Uterus (tissue), 4 donors: ENCODE results near the gene TMC3. TPM values are rescaled to one million over a fixed set of nuclear protein-coding genes. Genes with fewer than 3 reads are reported as not detected.
A peak's percentile ranks its signal among the peaks of the same experiment; 100 is the strongest.

Experiments
- DNase-seq, 2 donors: peaks; one replicate each; pipeline ENCODE4 v3.0.0-alpha.2; 2019 to 2020
- H3K27ac ChIP-seq, 2 donors: fragments of 200-600 bp; sonication (generic); 1 replicate in 1 of 2; 2 replicates in 1 of 2; pipeline ENCODE4 v1.5.1; 2016 to 2018
- H3K27me3 ChIP-seq, 2 donors: fragments of 200-600 bp; sonication (generic); one replicate each; pipeline ENCODE4 v1.5.1; 2018 to 2019; ENCODE audit warnings: control low read depth in 1 of 2
- H3K36me3 ChIP-seq, 2 donors: fragments of 200-600 bp; sonication (generic); one replicate each; pipeline ENCODE4 v1.5.1; 2019; ENCODE audit warnings: control low read depth in 1 of 2
- H3K4me1 ChIP-seq, 2 donors: fragments of 200-600 bp; sonication (generic); one replicate each; pipeline ENCODE4 v1.5.1; 2018 to 2019; ENCODE audit warnings: control low read depth in 1 of 2
- H3K4me3 ChIP-seq, 2 donors: fragments of 200-600 bp; sonication (generic); 1 replicate in 1 of 2; 2 replicates in 1 of 2; pipeline ENCODE4 v1.5.1; 2018 to 2019; ENCODE audit warnings: mild to moderate bottlenecking in 1 of 2
- H3K9me3 ChIP-seq, 2 donors: fragments of 200-600 bp; sonication (generic); one replicate each; pipeline ENCODE4 v1.5.1; 2019; ENCODE audit warnings: control low read depth in 1 of 2
- CTCF ChIP-seq, 4 experiments: fragments of 200-600 bp in 2 of 4; fragments of 450-650 bp in 2 of 4; sonication (generic) in 2 of 4; IDR thresholded peaks; one replicate each; pipeline ENCODE4 v1.5.1; 2016 to 2019; ENCODE audit warnings: antibody characterized with exemption in 4 of 4, mild to moderate bottlenecking in 2 of 4, moderate library complexity in 1 of 4
- POLR2A ChIP-seq, 2 donors: fragments of 450-650 bp; IDR thresholded peaks; one replicate each; pipeline ENCODE4 v1.6.1; 2016; ENCODE audit warnings: antibody characterized with exemption in 2 of 2, mild to moderate bottlenecking in 1 of 2, moderate library complexity in 1 of 2
- intact Hi-C: fragments of 100-400 bp; cut with DNase I; formaldehyde crosslinking; loops from one replicate; pipeline ENCODE4 v1.15.1; 2023; ENCODE audit warnings: low total_unique reads
- total RNA-seq, 4 donors: library from RNA; depleted of rRNA in 3 of 4; stranded (reverse); fragments of >200 nt in 3 of 4; gene quantifications; one replicate each; pipeline versions ENCODE4 v1.1.0 to v1.2.4, GENCODE V29; 2014 to 2023
- donor health status: DM: yes; HTN: yes; CAD: no.

TMC3 gene
- total RNA-seq, 4 donors from 2014 or later = 0.14 TPM; not detected in 3

- no peaks in the 10 kb centered on the region for H3K9me3 ChIP-seq
- no peaks in the 10 kb centered on the region for H3K27me3 ChIP-seq
- H3K36me3 ChIP-seq = no peaks in the 10 kb centered on the region
- peak overlapping the region in 1 of 2 donors; percentile 17 for H3K27ac ChIP-seq
- H3K4me3 ChIP-seq = no peak overlapping the region
- no peak for DNase-seq
- intact Hi-C loops = no loop called here
- H3K4me1 ChIP-seq = peaks cover 7 to 10% of the 10 kb centered on the region in 2 donors
- no peak for TF ChIP-seq CTCF (IDR thresholded peaks at IDR 0.05)
- no peak for TF ChIP-seq POLR2A (IDR thresholded peaks at IDR 0.05)
These were observed 59.6 kb downstream of the TMC3 start for GRCh38 chr15:81314378-81314777.

- no peak for DNase-seq
- H3K4me1 ChIP-seq = peaks cover 7 to 10% of the 10 kb centered on the region in 2 donors
- H3K9me3 ChIP-seq = no peaks in the 10 kb centered on the region
- H3K4me3 ChIP-seq = no peak overlapping the region
- H3K27me3 ChIP-seq = no peaks in the 10 kb centered on the region
- H3K36me3 ChIP-seq = no peaks in the 10 kb centered on the region
- H3K27ac ChIP-seq = peak overlapping the region; percentile 83 to 88
- intact Hi-C loops = no loop called here
- TF ChIP-seq POLR2A (IDR thresholded peaks at IDR 0.05) (no peak), CTCF (IDR thresholded peaks at IDR 0.05) (no peak)
These were observed 60.3 kb downstream of the TMC3 start for GRCh38 chr15:81313686-81314085.

GRCh38 chr15:81312790-81313543, 61.0 kb downstream of the TMC3 start:
- Histone ChIP-seq H3K4me1 (peaks cover 7 to 10% of the 10 kb centered on the region in 2 donors), H3K27ac (peak overlapping the region; percentile 83 to 88), H3K36me3 (no peaks in the 10 kb centered on the region), H3K9me3 (no peaks in the 10 kb centered on the region), H3K27me3 (no peaks in the 10 kb centered on the region), H3K4me3 (no peak overlapping the region)
- TF ChIP-seq POLR2A (IDR thresholded peaks at IDR 0.05) (no peak), CTCF (IDR thresholded peaks at IDR 0.05) (no peak)
- intact Hi-C loops = no loop called here
- DNase-seq = peak; percentile 86 to 95

- H3K27me3 ChIP-seq = no peaks in the 10 kb centered on the region
- H3K9me3 ChIP-seq = no peaks in the 10 kb centered on the region
- TF ChIP-seq CTCF (IDR thresholded peaks at IDR 0.05) (no peak), POLR2A (IDR thresholded peaks at IDR 0.05) (no peak)
- peak overlapping the region; percentile 83 to 88 for H3K27ac ChIP-seq
- DNase-seq = no peak
- H3K36me3 ChIP-seq = no peaks in the 10 kb centered on the region
- intact Hi-C loops = no loop called here
- H3K4me1 ChIP-seq = peaks cover 7 to 10% of the 10 kb centered on the region in 2 donors
- no peak overlapping the region for H3K4me3 ChIP-seq
These were observed 62.1 kb downstream of the TMC3 start for GRCh38 chr15:81311752-81312464.

GRCh38 chr15:81310480-81310879, 63.5 kb downstream of the TMC3 start:
- Histone ChIP-seq H3K4me1 (peaks cover 7 to 10% of the 10 kb centered on the region in 2 donors), H3K4me3 (no peak overlapping the region), H3K36me3 (no peaks in the 10 kb centered on the region), H3K9me3 (no peaks in the 10 kb centered on the region), H3K27ac (peak overlapping the region in 1 of 2 donors; percentile 88), H3K27me3 (no peaks in the 10 kb centered on the region)
- intact Hi-C loops = no loop called here
- DNase-seq = no peak
- TF ChIP-seq CTCF (IDR thresholded peaks at IDR 0.05) (no peak), POLR2A (IDR thresholded peaks at IDR 0.05) (no peak)
